Kidney epithelial cell (primary cell): ENCODE data around the gene WDR93. TPM values are rescaled to one million over a fixed set of nuclear protein-coding genes. Genes with fewer than 3 reads are reported as not detected.

Experiments used
- DNase-seq: peaks from one replicate; pipeline ENCODE4 v3.0.0-alpha.2; 2010; ENCODE audit warnings: low read depth
- H3K27me3 ChIP-seq: 2 replicates; pipeline ENCODE4 v1.6.0; 2011; ENCODE audit warnings: low read length; ENCODE audit not compliant: control insufficient read depth, insufficient read depth
- H3K36me3 ChIP-seq: 2 replicates; pipeline ENCODE4 v1.5.1; 2011; ENCODE audit warnings: low read length; ENCODE audit not compliant: control insufficient read depth, insufficient read depth
- H3K4me3 ChIP-seq: 2 replicates; pipeline ENCODE4 v1.5.1; 2011; ENCODE audit warnings: low read depth, mild to moderate bottlenecking, control low read depth, low read length
- CTCF ChIP-seq: IDR thresholded peaks from 2 replicates; pipeline ENCODE4 v1.5.1; 2011; ENCODE audit warnings: mild to moderate bottlenecking, moderate library complexity, low read length, control low read depth, inconsistent platforms; ENCODE audit not compliant: insufficient read depth, poor library complexity, severe bottlenecking
- total RNA-seq: library from RNA; depleted of rRNA; stranded (reverse); fragments of >200 nt; gene quantifications from 2 replicates; pipeline ENCODE4 v1.2.3, GENCODE V29; 2015

WDR93 gene
- total RNA-seq, 1 donor from 2014 or later, result 0.25 TPM

GRCh38 chr15:89743011-89743410 is 52.4 kb downstream of the WDR93 start:
- Histone ChIP-seq H3K36me3 (no peaks in the 10 kb centered on the region), H3K27me3 (peaks cover 3% of the 10 kb centered on the region), H3K4me3 (no peak overlapping the region)
- no peak for TF ChIP-seq CTCF
- DNase-seq, result no peak

GRCh38 chr15:89743594-89743993 is 53.0 kb downstream of the WDR93 start:
- no peak for DNase-seq

GRCh38 chr15:89745131-89745530 is 54.5 kb downstream of the WDR93 start:
- no peak for TF ChIP-seq CTCF
- Histone ChIP-seq H3K36me3 (no peaks in the 10 kb centered on the region), H3K4me3 (no peak overlapping the region), H3K27me3 (peaks cover 10% of the 10 kb centered on the region)
- no peak for DNase-seq

More at GRCh38 chr15:89743594-89743993, 53.0 kb downstream of the WDR93 start:
- Histone ChIP-seq H3K27me3 (peaks cover 3% of the 10 kb centered on the region), H3K4me3 (no peak overlapping the region), H3K36me3 (no peaks in the 10 kb centered on the region)
- no peak for TF ChIP-seq CTCF

- Histone ChIP-seq H3K27me3 (peaks cover 12% of the 10 kb centered on the region), H3K4me3 (no peak overlapping the region), H3K36me3 (no peaks in the 10 kb centered on the region)
- no peak for TF ChIP-seq CTCF
- no peak for DNase-seq
Measured at GRCh38 chr15:89745768-89746167, 55.2 kb downstream of the WDR93 start.

- Histone ChIP-seq H3K4me3 (no peak overlapping the region), H3K27me3 (peaks cover 12% of the 10 kb centered on the region), H3K36me3 (no peaks in the 10 kb centered on the region)
- TF ChIP-seq CTCF, result no peak
- DNase-seq, result no peak
Measured at GRCh38 chr15:89746386-89746780, 55.8 kb downstream of the WDR93 start.

GRCh38 chr15:89747708-89748682 is 57.4 kb downstream of the WDR93 start:
- Histone ChIP-seq H3K36me3 (no peaks in the 10 kb centered on the region), H3K4me3 (no peak overlapping the region), H3K27me3 (peaks cover 12% of the 10 kb centered on the region)
- DNase-seq, result no peak
- no peak for TF ChIP-seq CTCF
